BJ (cell line): Measurements from ENCODE around the gene CDC5L. TPM values are rescaled to one million over a fixed set of nuclear protein-coding genes. Genes with fewer than 3 reads are reported as not detected.

ENCODE experiments used
- CTCF ChIA-PET: fragments of 350-600 bp; formaldehyde crosslinking; extraction: SDS; loops from one replicate; lab custom pipeline; 2021; ENCODE audit warnings: antibody characterized with exemption, inconsistent platforms; lab: Yijun Ruan, JAX
- POLR2A ChIA-PET: fragments of 300-600 bp; sonication (Branson Sonifier 250); formaldehyde crosslinking; extraction: SDS; loops from one replicate; lab custom pipeline; 2021; ENCODE audit warnings: antibody characterized with exemption; lab: Charles Lee
- DNase-seq: peaks from one replicate; pipeline ENCODE4 v3.0.0-alpha.2; 2011; ENCODE audit warnings: low read depth
- H3K27me3 ChIP-seq: 2 replicates; pipeline ENCODE4 v1.6.0; 2011; ENCODE audit warnings: low read length; ENCODE audit not compliant: control insufficient read depth, insufficient read depth
- H3K36me3 ChIP-seq: 2 replicates; pipeline ENCODE4 v1.5.1; 2011; ENCODE audit warnings: low read length; ENCODE audit not compliant: control insufficient read depth, insufficient read depth
- H3K4me3 ChIP-seq: 2 replicates; pipeline ENCODE4 v1.5.1; 2011; ENCODE audit warnings: low read depth, mild to moderate bottlenecking, control low read depth, low read length
- polyA plus RNA-seq: library from polyadenylated mRNA; depleted of rRNA; stranded (reverse); fragments of >200 nt; gene quantifications from 2 replicates; pipeline ENCODE4 v1.2.3, GENCODE V29; 2011; rRNA removed
- small RNA-seq: library from RNA; depleted of rRNA; stranded (forward); fragments of <200 nt; gene quantifications from one replicate; pipeline ENCODE3, GENCODE V24; 2012; ENCODE audit warnings: low replicate concordance, low read depth; ENCODE audit not compliant: insufficient read length
- TF ChIP-seq, protein P1 (sequence below): IDR thresholded peaks from 2 replicates; pipeline ENCODE4 v1.5.1; 2011; ENCODE audit warnings: low read depth, mild to moderate bottlenecking, control low read depth, inconsistent platforms, low read length, moderate library complexity; ENCODE audit not compliant: insufficient read depth

CDC5L gene
- polyA plus RNA-seq, 1 experiment = 7.6 TPM

DNA sequence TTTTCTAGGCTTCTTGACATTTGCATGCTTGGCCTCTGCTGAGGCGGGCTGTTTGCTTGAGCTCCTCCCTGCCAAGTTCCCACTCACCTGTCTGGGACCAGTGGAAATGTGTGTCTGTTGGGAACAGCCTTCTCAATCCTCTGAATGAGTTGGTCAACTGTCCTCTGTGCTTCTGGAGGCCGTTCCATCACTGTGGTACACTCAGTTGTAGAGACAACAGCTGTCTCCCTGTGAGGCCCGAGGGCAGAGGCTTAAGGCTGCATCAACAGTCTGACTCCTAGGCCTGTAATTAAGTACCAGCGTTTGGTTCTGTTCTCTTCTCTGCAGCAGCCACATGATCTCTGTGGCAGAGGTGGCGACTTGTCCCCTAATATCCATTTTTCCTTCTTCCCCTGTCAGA, 110.9 kb downstream of the CDC5L start:
- Histone ChIP-seq H3K27me3 (peaks cover 4% of the 10 kb centered on the region), H3K36me3 (no peaks in the 10 kb centered on the region), H3K4me3 (no peak overlapping the region)
- no peak for DNase-seq
- ChIA-PET POLR2A (no interaction called here), CTCF (no interaction called here)
- TF ChIP-seq, protein P1, sequence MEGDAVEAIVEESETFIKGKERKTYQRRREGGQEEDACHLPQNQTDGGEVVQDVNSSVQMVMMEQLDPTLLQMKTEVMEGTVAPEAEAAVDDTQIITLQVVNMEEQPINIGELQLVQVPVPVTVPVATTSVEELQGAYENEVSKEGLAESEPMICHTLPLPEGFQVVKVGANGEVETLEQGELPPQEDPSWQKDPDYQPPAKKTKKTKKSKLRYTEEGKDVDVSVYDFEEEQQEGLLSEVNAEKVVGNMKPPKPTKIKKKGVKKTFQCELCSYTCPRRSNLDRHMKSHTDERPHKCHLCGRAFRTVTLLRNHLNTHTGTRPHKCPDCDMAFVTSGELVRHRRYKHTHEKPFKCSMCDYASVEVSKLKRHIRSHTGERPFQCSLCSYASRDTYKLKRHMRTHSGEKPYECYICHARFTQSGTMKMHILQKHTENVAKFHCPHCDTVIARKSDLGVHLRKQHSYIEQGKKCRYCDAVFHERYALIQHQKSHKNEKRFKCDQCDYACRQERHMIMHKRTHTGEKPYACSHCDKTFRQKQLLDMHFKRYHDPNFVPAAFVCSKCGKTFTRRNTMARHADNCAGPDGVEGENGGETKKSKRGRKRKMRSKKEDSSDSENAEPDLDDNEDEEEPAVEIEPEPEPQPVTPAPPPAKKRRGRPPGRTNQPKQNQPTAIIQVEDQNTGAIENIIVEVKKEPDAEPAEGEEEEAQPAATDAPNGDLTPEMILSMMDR = no peak

DNA sequence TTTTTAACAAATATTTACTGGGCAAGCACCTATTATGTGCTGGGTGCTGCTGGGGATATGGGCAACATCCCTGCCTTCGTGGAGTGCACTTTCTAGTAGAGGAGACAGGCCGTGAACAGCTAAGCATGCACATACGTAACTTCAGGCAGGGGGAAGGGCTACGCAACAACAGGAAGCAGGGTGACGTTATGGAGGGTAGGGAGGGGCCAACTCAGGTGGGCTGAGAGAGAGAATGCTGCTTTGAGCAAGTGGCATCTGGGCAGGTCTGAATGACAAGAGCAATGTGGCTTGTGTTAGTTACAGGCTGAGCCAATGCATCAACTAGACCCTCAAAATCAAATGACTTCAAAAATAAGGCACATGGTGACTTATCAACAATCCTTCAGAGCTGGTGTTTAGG, 112.1 kb downstream of the CDC5L start:
- ChIA-PET POLR2A (no interaction called here), CTCF (interaction anchor here (1.0 to 1.3 kb wide), 2 partner anchors 9 to 24 kb away, joined by 3 to 6 read pairs; no protein-coding TSS in a partner anchor)
- DNase-seq = no peak
- H3K4me3 ChIP-seq = no peak overlapping the region
- TF ChIP-seq, protein P1 = no peak
- H3K27me3 ChIP-seq = peaks cover 4% of the 10 kb centered on the region
- H3K36me3 ChIP-seq = no peaks in the 10 kb centered on the region

Small RNA genes lying within 50 kb of the gene (small RNA-seq; reads per million reads assigned to genes)
- not detected for gene MIR4642

Other genes with a start within 250 kb of the CDC5L start
- 0.04 TPM in 1 of 2 replicates, not detected in the other for gene CAPN11, start 228.9 kb upstream of the CDC5L start, polyA plus RNA-seq
- not detected in 2 replicates for gene MYMX, start 170.8 kb upstream of the CDC5L start, polyA plus RNA-seq
- 25.7 and 34.1 TPM in 2 replicates for gene SLC29A1, start 164.1 kb upstream of the CDC5L start, polyA plus RNA-seq
- 578 and 615 TPM in 2 replicates for gene HSP90AB1, start 140.6 kb upstream of the CDC5L start, polyA plus RNA-seq
- gene SLC35B2, start 130.2 kb upstream of the CDC5L start, polyA plus RNA-seq = 104 and 145 TPM in 2 replicates
- gene NFKBIE, start 122.2 kb upstream of the CDC5L start, polyA plus RNA-seq = 6.2 and 8.0 TPM in 2 replicates
- not detected in 2 replicates for gene TMEM151B, start 117.3 kb upstream of the CDC5L start, polyA plus RNA-seq
- 4.5 and 7.3 TPM in 2 replicates for gene AARS2, start 74.4 kb upstream of the CDC5L start, polyA plus RNA-seq
- not detected in 2 replicates for gene SPATS1, start 45.1 kb upstream of the CDC5L start, polyA plus RNA-seq